GM19438 (cell line): ENCODE data around the gene MYOZ1.
"Not testable (repeated sequence)": the region's sequence is repeated elsewhere in the genome, so short reads cannot be mapped to it uniquely, and the experiment has no call there.

Experiments used
- ATAC-seq: cut with Tn5 transposase; IDR thresholded peaks from one replicate; pipeline ENCODE4 v1.9.1; 2021; ENCODE audit warnings: low read depth; ENCODE audit not compliant: unreplicated experiment

Gene MYOZ1, protein sequence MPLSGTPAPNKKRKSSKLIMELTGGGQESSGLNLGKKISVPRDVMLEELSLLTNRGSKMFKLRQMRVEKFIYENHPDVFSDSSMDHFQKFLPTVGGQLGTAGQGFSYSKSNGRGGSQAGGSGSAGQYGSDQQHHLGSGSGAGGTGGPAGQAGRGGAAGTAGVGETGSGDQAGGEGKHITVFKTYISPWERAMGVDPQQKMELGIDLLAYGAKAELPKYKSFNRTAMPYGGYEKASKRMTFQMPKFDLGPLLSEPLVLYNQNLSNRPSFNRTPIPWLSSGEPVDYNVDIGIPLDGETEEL

DNA sequence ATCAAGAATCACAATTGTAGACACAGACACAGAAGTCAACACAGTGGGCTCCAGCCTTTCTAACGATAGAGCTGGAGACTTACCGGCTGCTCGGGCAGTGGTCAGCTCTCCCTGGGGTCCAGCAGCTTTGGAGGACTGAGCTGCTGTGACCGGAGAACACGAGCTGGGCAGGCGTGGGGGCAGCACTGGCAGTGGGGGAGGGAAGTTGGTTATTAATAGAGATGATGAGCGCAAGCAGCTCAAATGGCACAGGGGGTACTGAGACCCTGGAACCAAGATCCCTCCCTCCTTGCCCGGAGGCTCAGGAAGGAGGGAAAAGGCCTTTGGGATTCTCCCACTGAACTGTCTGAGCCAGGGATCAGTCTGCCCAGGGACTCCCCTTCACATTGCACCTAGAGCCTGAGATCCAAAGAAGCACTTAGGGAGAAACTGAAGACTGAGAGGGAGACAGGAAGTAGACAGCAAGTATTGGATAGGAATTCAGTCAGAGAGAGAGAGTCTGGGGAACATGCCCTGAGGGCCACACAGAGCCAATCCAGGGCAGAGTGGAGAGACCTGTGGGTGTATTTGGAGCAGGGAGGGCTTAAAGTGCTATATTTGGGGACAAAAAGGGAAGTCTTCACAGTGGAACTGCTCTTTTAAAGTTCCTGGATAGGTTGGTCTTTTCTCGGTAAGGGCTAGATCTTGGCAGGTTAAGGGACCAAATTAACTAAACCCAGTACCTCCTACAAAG is at the start of gene MYOZ1:
Gene MYOZ1 (minus strand): TSS at position 147 of the 733 bp plus-strand sequence. CDS start 1,457 bp downstream, outside the sequence.
- no peak for ATAC-seq

DNA sequence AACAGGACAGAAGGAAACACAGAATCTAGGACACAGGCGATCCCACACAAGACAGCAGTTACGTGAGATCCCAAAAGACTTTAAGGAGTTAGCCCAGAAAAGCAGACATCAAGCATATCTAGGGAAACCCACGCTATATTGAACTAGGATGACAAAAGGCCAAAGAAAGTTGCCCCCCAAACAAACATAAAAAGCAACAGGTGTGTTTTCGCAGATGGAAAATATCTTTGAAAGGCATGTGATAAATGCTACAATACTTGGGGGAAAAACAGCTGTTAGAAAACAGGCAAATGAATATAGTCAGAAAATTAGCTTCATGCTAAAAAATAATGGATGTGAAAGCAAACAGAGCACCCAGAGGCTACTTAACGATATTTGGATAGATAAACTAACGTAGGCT is 49.5 kb upstream of the MYOZ1 start:
- ATAC-seq: not testable (repeated sequence)

DNA sequence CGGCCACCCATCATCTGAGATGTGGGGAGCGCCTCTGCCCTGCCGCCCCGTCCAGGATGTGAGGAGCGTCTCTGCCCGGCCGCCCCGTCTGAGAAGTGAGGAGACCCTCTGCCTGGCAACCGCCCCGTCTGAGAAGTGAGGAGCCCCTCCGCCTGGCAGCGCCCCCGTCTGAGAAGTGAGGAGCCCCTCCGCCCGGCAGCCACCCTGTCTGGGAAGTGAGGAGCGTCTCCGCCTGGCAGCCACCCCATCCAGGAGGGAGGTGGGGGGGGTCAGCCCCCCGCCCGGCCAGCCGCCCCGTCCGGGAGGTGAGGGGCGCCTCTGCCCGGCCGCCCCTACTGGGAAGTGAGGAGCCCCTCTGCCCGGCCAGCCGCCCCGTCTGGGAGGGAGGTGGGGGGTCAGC is 48.3 kb upstream of the MYOZ1 start:
- not testable (repeated sequence) for ATAC-seq

DNA sequence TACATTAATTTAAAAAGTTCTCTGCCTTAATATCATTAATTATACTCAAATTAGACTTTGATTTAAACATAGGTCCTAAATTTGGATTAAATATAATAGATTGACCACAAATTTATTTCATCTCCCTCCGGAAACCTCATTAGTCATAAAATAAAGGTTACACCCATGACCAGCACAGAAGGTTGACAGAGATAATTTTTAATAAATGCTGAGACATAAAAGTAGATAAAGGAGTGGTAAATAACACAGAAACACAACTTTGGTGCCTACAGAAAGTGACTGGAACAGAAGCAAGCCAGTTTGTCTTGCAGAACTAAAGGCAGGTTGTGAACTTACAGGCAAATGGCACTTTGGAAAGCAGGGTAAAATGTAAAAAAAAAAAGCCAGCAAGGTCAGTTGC is 46.4 kb upstream of the MYOZ1 start:
- not testable (repeated sequence) for ATAC-seq

DNA sequence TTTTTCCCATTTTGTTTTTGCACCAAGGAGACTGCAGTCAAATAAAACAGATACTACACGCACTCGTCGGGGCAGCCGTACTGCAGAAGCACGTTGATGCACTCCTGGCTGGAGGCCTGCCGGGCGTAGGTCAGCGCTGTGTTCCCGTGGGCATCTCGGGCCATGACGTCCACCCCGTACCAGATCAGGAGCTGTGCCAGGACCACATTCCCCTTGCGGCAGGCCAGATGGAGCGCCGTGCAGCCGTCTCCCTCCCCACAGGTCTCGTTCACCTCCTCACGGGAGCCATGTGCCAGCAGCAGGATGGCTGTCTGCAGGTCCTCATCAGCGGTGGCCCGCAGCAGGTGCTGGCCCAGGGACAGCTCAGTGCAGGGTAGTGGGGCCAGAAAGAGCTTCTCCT is 33.3 kb upstream of the MYOZ1 start:
- not testable (repeated sequence) for ATAC-seq

DNA sequence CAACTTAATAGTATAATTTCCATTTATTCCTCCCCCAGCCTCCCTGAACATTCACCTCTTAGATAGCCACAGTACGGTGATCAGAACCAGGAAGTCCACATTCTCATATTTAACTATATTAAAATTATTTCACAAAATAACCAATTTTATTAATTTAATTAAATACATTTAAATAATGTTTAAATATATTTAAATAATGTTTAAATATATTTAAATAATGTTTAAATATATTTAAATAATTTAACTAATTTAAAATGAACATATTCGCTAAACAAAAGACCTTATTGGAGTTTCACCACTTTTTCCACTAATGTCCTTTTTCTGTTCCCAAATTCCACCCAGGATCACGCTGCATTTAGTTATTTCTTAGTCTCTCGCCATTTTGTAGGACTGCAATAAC is 27.1 kb upstream of the MYOZ1 start:
- ATAC-seq: not testable (repeated sequence)

DNA sequence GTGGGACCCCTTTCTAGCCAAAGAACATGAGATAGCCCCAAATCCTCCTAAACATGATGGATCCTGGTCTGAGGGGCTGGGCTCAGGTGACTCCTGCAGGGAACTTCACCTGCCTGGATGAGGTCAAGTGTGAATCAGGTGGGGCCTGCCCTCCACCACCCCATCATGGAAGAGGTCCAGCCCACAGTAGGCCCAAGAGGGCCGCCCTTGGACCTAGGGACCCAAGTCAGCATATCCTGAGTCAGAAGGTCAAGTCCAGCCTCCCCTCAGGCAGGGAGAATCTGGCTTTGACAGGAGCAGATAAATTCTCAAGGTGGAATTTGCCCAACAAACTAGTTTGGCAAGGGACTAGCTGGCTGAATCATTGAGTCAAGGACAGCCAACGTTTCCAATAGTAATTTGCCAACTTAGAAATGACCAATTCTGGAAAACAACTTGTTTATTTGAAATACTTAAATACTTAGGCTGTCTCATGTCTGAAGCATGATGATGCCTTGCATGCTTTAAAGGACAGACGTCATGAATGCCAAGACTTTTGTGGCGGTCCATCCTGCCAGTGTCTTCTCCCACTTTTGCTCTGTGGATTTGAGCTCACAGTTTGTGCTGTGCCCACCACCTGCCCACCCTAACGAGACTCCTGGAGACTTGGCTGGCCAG is 25.0 kb upstream of the MYOZ1 start:
- not testable (repeated sequence) for ATAC-seq

DNA sequence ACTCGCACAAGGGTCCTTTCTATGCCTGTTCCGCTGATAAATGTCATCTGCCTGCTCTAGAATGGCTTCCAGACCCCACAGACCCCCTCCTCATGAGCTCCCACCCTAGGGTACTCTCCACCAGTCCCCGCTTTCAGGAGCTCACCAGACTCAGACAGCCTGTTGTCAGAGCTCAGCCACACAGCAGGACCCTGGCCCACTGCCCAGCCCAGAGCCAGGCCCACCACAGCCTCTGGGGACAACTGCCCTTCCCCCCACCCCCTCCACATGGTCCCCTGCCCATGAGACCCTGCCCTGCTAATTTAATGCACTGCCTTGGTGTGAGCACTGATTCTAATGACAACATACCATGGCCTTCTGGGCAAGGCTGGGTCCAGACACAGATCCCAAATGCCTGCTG is 24.3 kb upstream of the MYOZ1 start:
- ATAC-seq: not testable (repeated sequence)

DNA sequence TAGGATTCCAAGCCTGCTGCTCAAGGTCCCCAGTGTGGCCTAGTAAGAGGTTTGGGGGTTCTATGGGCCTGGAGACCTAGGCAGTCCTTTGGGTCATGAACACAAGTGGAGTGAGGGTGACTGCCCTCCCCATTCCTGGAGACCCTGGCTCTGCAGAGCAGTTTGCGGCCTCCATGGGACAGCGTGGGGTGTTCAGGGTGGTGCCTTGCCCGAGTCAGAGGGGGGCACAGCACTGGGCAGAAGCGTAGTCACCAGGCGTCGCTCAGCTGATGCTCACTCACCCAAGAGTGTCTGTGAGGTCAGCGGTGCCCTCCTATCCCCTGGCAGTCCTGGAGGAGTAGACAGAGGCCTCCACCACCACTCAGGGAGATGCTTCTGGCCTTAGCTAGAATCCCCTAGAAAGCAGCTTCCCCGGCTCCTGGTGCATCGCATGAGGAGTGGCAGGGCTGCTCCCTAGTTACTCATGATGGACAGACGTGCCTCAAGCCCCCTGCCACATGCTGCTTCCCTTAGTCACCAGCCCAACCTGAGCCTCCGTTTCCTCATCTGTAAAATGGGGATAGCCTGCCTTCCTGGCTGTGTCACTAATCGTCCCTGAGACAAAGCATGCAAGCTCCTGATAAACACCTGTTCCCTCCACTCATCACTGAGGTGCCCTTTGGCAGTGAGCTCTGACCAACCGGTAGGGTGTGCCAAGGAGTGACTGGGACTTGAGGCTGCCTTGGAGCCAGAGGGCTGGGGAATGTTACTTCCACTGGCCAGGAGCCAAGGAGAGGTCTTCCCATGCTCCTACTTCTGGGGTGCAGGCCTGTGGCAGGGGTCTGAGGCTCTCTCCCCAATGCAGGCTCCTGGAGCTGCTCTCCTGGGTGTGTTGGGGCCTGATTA is 23.1 kb upstream of the MYOZ1 start:
- not testable (repeated sequence) for ATAC-seq

DNA sequence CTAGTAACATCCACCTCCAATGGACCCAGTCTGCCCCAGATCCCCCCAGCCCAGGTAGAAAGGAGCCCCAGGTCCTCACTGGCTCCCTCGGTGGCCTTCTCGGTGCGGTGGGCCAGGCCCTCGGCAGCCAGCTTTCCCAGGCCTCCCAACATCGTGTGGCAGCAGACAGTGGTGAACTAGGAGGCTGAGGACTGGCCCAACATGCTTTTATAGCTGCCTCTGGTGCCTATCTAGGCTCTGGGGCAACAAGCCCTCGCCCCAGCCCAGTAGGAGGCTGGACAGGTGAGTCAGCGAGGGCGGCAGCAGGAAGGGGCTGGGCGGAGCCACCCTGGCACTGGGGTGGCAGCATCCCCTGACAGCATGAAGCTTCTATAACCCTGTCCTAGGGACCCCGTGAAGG is 22.3 kb upstream of the MYOZ1 start:
- not testable (repeated sequence) for ATAC-seq

DNA sequence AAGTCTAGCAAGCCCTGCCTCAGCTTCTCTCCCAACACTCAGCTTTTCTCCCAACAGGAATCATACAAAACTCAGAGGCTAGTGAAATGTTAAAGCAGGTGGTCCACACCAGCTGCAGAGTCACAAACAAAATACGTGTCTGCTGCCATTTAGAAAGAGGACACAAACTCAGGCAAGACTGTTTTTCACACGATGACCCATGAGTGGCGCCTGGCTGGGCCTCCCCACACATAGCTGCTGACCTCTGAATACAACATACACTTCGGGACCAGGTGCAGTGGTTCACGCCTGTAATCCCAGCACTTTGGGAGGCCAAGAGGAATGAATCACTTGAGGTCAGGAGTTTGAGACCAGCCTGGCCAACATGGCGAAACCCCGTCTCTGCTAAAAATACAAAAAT is 21.4 kb upstream of the MYOZ1 start:
- not testable (repeated sequence) for ATAC-seq

DNA sequence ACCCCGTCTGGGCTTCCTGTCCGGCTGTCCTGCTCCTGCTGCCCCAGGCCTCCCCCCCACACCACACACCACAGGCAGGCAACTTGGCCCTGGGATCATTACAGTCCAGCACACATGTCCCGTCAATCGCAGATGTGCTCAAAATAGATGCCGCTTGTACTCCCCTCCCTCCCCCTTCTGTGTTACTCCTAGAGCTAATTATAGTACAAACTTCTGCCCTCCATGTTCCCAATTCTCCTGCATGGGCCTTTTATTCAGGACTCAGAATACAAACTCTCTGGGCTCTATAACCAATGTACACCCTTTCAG is 14.7 kb upstream of the MYOZ1 start, which contains the start of gene SYNPO2L:
Gene SYNPO2L (minus strand): TSS at position 40 of the 309 bp plus-strand sequence. CDS start 107 bp downstream, outside the sequence.
- ATAC-seq: no peak

DNA sequence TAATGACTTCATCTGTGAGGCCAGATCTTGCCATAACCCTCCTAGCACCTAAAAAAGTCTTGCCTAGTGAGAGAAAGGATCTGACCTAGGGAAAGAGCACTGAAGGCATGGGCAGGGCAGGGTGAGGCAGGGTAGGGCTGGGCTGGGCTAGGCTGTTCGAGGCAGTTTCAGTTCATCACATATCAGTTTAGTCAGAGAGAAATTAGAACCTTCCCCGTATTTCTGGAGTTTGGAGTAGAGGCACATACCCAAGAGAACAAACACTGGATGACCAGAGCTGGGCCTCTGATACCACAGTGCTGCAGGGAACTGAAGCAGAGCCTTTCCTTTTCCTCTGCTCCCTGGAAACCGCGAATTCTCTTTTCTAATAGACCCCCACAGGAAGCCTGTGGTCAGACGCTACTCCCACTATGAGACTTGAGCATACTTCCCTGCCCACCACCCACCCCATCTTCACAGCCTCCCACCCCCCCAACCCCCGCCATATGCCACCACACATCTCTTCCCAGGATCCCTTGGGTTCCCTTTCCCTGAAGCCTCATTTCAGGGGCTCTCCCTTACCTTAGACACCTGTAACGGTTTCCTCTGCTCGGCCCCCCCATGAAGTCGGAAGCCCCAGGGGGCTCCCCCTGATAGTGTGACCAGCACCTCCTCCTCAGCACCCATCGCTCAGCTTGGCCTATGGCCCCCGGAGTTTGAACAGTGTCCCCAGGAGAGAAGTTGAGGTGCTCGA is 14.1 kb upstream of the MYOZ1 start:
- no peak for ATAC-seq

DNA sequence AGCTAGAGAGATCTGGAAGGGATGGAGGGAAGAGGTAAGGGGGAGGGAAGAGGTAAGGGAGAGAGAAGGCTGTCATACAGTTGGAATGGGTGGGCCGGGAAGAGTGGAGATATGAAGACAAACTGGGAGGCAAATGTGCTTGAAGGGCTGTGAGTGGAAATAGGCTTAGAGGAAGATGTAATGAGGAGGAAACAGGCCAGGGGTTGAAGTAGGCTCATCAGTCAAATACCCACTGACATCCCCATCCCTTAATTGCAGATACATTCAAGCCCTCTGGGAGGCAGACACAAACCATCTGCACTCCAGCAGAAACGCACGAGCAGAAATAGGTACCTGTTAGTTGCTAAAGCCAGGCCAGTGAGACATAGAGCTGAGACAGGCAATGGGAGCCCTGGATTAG is 12.4 kb upstream of the MYOZ1 start:
- no peak for ATAC-seq

DNA sequence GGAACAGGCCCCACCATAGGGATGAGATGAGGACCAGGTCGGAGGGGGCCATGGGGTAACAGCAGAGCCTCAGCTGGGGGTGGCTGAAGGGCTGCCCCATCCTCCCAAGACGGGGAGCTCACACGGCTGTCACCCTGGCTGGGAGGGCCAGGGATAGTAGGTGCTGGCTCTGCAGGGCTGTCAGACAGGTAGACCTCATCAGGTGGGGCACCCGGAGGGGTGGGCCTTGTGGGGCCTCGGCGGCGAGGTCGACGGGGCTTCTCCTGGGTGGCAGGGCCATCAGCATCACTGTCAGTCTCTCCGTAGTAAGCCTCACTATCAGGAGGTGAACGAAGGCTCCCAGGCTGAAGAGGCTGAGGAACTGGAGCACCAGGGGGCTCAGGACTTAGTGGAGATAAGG is 11.9 kb upstream of the MYOZ1 start:
- no peak for ATAC-seq

DNA sequence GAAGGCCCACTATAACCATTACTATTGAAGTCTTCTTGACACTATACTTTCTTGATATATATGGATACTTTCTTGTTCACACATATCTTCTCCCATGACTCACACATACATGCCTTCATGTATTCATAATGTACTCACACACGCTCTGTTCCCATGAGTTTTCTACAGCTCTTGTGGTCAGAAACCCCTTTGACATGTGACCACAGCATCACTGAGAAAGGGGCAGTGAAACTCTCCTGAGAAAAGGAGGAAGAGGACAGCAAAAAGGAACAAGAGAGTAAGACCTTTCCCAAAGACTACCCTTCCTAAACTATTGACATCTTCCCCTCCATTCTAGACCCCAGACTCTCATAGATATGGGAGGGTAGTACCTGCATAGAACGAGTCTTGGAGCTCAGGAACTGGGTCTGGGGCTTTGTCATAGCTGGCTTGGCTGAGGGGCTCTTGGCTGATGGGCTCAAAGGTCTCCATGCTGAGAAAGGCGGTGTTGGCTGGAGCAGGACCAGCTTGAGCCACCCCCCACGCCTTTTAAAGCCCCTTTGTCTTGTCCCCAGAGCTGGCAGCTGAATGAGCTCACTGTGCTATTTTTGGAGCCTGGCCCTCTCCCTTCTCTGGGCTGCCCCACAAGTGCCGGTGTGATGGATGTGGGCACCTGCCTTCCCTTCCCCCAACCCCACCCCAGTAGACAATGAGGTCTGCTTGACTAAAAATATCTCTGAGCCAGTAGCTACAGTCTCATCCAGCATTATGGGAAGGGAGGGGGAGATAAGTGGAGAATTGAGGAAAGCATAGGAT is 9.5 kb upstream of the MYOZ1 start:
- no peak for ATAC-seq

DNA sequence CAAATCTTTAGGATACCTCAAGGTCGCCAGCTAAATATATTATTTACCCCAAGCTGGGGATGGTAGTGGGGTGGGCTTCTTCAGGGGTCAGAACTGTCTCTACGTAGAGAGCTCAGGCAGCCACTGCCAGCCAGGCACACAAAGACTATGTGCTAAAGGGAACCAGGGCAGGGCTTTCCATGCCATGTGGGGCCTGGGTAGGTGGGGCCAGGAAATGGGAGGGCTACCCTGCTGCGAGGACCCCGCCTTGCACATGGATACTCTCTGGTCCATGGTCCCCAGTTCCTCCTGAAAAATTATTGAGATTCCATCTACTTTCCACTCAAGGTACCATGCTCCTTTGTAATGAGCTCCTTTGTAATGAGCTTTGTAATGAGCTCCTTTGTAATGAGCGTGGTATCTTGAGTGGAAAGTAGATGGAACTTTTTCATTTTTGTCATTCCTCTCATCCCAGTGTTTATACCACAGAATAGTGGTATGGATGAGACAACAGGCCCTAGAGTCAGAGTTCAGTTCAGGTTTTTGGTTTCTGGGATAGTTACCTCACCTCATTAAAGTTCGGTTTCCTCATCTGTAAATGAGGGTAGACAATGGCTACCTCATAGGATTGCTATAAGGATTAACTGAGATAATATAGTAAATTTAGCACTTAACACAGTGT is 8.7 kb upstream of the MYOZ1 start:
- no peak for ATAC-seq

DNA sequence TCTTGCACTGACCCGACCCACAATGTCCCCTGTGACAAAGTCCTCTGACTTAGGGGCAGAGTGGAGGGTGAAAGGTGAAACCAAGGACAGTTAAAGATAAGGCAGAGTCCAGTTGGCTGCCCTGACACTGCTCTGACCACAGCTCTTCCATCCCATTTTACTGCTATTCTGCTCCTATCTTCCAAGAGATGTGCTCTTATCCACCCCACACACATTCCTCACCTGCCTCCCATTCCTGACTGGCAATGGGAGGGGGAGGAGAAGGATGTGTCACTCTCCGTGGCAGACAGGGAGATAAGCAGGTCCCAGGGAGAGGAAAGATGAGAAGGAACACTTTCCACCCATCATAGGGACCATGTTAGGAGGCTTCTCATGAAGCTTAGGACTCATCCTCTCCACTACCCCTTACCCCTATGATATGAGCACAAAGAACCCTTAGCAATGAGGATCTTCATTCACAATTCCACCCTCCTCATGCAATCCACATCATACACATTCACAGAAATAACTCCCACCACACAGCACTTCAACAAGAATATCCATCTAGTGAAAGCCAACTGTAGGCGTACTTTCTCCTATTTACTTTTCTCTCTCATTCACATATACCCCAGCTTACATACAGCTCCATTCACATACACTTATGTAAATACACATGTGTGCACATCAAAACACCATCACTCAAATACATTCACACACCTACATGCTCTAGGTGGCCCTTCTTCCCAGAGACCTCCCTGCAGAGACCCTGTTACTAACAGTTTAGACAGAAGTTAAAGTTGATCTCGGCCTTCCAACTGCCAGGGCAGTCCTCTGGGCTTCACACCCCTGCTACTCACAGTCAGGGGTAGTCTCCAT is 7.9 kb upstream of the MYOZ1 start:
- no peak for ATAC-seq
